Astrocyte of the cerebellum (primary cell): ENCODE measurements around the gene USP37.

Source experiments
- DNase-seq: peaks from one replicate; pipeline ENCODE4 v3.0.0-alpha.2; 2011; ENCODE audit warnings: low read depth
- H3K4me3 ChIP-seq: 2 replicates; pipeline ENCODE4 v1.5.1; 2011; ENCODE audit warnings: mild to moderate bottlenecking, low read depth, low read length, moderate library complexity
- CTCF ChIP-seq: IDR thresholded peaks from 2 replicates; pipeline ENCODE4 v1.5.1; 2012; ENCODE audit warnings: low read length, low read depth, moderate library complexity, mild to moderate bottlenecking; ENCODE audit errors: missing control alignments
- in situ Hi-C: cut with HindIII; loops from 2 replicates; pipeline ENCODE4 v1.10.0; 2017; ENCODE audit warnings: low sequenced_read_pairs

The USP37 gene

GRCh38 chr2:218568190-218569037, at the start of gene USP37, which contains the start of gene CNOT9:
TSS of gene USP37 (minus strand) at chr2:218568351. CDS start at chr2:218558653, 9,698 bp downstream.
TSS of gene CNOT9 (plus strand) at chr2:218568839. CDS start at chr2:218568955, 116 bp downstream.
- DNase-seq = peak; percentile 95
- H3K4me3 ChIP-seq = peak within 1 kb of the TSS; percentile 81
- in situ Hi-C loops = loop anchor here (5.0 kb wide), 1 partner anchor 86 kb away; no protein-coding TSS in a partner anchor
- TF ChIP-seq CTCF = no peak

- no peak for TF ChIP-seq CTCF
- in situ Hi-C loops = no loop called here
- H3K4me3 ChIP-seq = no peak overlapping the region
- DNase-seq = no peak
Observed at GRCh38 chr2:218615868-218616315, 47.7 kb upstream of the USP37 start.

- in situ Hi-C loops = no loop called here
- no peak for TF ChIP-seq CTCF
- no peak for DNase-seq
- peak within 1 kb of the TSS; percentile 13 for H3K4me3 ChIP-seq
Observed at GRCh38 chr2:218607436-218608115, 39.4 kb upstream of the USP37 start, which contains the start of gene PLCD4. TSS of gene PLCD4 (plus strand) at chr2:218607899. CDS start at chr2:218615740, 7,841 bp downstream.

GRCh38 chr2:218605432-218605831, 37.3 kb upstream of the USP37 start:
- no peak for TF ChIP-seq CTCF
- in situ Hi-C loops = no loop called here
- H3K4me3 ChIP-seq = no peak overlapping the region
- DNase-seq = peak; percentile 45

- TF ChIP-seq CTCF = no peak
Observed at GRCh38 chr2:218585541-218585940, 17.4 kb upstream of the USP37 start.

GRCh38 chr2:218583983-218584850, 16.1 kb upstream of the USP37 start:
- in situ Hi-C loops = no loop called here
- no peak overlapping the region for H3K4me3 ChIP-seq
- no peak for DNase-seq
- TF ChIP-seq CTCF = no peak

More at GRCh38 chr2:218585541-218585940, 17.4 kb upstream of the USP37 start:
- DNase-seq = no peak
- in situ Hi-C loops = no loop called here
- H3K4me3 ChIP-seq = no peak overlapping the region
